NB4 (cell line): ENCODE measurements around the gene RRAD.

Source experiments
- MYC ChIP-seq: IDR thresholded peaks from 2 replicates; pipeline ENCODE4 v1.6.1; 2011; ENCODE audit warnings: low read depth, low read length
- POLR2A ChIP-seq: IDR thresholded peaks from 2 replicates; pipeline ENCODE4 v1.6.1; 2011; ENCODE audit warnings: mild to moderate bottlenecking; ENCODE audit not compliant: insufficient read length; ENCODE audit errors: extremely low read depth
- TF ChIP-seq, protein P1 (sequence below): IDR thresholded peaks from 2 replicates; pipeline ENCODE4 v1.6.1; 2011; ENCODE audit warnings: low read depth, low read length
- TF ChIP-seq, protein P2 (sequence below): IDR thresholded peaks from one replicate; pipeline ENCODE4 v1.5.1; 2012; ENCODE audit warnings: low read depth, low read length

DNA sequence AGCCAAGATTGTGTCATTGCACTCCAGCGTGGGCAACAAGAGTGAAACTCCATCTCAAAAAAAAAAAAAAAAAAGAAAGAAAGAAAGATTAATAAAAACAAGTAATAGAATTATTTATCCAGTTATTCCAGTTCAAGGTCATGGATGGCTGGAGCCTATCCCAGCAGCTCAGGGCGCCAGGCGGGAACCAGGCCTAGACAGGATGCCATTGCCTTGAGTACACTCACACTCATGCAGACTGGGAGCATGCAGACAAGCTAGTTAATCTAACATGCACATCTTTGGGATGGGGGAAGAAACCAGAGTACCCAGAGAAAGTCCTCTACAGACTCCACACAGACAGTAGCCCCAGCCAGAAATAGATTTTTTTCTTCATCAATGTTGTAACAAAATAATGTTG lies 27.1 kb downstream of the RRAD start:
- TF ChIP-seq, protein P1, sequence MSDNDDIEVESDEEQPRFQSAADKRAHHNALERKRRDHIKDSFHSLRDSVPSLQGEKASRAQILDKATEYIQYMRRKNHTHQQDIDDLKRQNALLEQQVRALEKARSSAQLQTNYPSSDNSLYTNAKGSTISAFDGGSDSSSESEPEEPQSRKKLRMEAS, result no peak
- TF ChIP-seq, protein P2, sequence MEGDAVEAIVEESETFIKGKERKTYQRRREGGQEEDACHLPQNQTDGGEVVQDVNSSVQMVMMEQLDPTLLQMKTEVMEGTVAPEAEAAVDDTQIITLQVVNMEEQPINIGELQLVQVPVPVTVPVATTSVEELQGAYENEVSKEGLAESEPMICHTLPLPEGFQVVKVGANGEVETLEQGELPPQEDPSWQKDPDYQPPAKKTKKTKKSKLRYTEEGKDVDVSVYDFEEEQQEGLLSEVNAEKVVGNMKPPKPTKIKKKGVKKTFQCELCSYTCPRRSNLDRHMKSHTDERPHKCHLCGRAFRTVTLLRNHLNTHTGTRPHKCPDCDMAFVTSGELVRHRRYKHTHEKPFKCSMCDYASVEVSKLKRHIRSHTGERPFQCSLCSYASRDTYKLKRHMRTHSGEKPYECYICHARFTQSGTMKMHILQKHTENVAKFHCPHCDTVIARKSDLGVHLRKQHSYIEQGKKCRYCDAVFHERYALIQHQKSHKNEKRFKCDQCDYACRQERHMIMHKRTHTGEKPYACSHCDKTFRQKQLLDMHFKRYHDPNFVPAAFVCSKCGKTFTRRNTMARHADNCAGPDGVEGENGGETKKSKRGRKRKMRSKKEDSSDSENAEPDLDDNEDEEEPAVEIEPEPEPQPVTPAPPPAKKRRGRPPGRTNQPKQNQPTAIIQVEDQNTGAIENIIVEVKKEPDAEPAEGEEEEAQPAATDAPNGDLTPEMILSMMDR, result no peak
- no peak for TF ChIP-seq MYC
- no peak for TF ChIP-seq POLR2A
